PC-9 (cell line): ENCODE data around the gene UGT3A1. TPM values are rescaled to one million over a fixed set of nuclear protein-coding genes. Genes with fewer than 3 reads are reported as not detected.
"Not testable (repeated sequence)": the region's sequence is repeated elsewhere in the genome, so short reads cannot be mapped to it uniquely, and the experiment has no call there.

ENCODE experiments used
- BruUV-seq: library from RNA; stranded (reverse); fragments of 400-500 nt; replicated peaks from 2 replicates; lab custom pipeline; 2021; lab: Mats Ljungman, UMichigan
- CTCF ChIA-PET: fragments of 300-600 bp; sonication (Branson Sonifier 250); formaldehyde crosslinking; loops from one replicate; lab custom pipeline; 2022; ENCODE audit warnings: antibody characterized with exemption; lab: Charles Lee
- POLR2A ChIA-PET: fragments of 300-600 bp; sonication (Branson Sonifier 250); formaldehyde crosslinking; loops from one replicate; lab custom pipeline; 2022; ENCODE audit warnings: antibody characterized with exemption; ENCODE audit not compliant: unreplicated experiment; lab: Charles Lee
- DNase-seq, 2 experiments: peaks; one replicate each; pipeline versions ENCODE4 v3.0.0 to v3.0.0-alpha.2; 2015 to 2022; ENCODE audit warnings: mixed read lengths in 1 of 2
- H2AFZ ChIP-seq: fragments of 200-600 bp; sonication (generic); 2 replicates; pipeline ENCODE4 v1.8.1; 2017; ENCODE audit warnings: antibody characterized with exemption
- H3F3A ChIP-seq: fragments of 200-600 bp; sonication (generic); 2 replicates; pipeline ENCODE4 v1.8.1; 2017; ENCODE audit warnings: antibody characterized with exemption, mild to moderate bottlenecking, low read depth; ENCODE audit not compliant: insufficient read depth
- H3K27ac ChIP-seq: fragments of 200-600 bp; sonication (generic); 2 replicates; pipeline ENCODE4 v1.6.1; 2016; ENCODE audit warnings: mixed run types
- H3K27me3 ChIP-seq: fragments of 200-600 bp; sonication (generic); 2 replicates; pipeline ENCODE4 v1.6.1; 2016; ENCODE audit warnings: low read depth, mixed run types; ENCODE audit not compliant: insufficient read depth
- H3K36me3 ChIP-seq: fragments of 200-600 bp; sonication (generic); 2 replicates; pipeline ENCODE4 v1.6.1; 2016; ENCODE audit warnings: low read depth, mixed run types
- H3K4me1 ChIP-seq: fragments of 200-600 bp; sonication (generic); replicated peaks from 2 replicates; pipeline ENCODE4 v1.6.1; 2016; ENCODE audit warnings: mixed run types; ENCODE audit not compliant: insufficient read depth
- H3K4me2 ChIP-seq: fragments of 200-600 bp; sonication (generic); 2 replicates; pipeline ENCODE4 v1.6.1; 2017; ENCODE audit warnings: mixed run types
- H3K4me3 ChIP-seq: fragments of 200-600 bp; sonication (generic); 2 replicates; pipeline ENCODE4 v1.6.1; 2016; ENCODE audit warnings: mixed run types
- H3K79me2 ChIP-seq: fragments of 200-600 bp; sonication (generic); 2 replicates; pipeline ENCODE4 v1.6.1; 2017; ENCODE audit warnings: low read depth, mixed run types
- H3K9me2 ChIP-seq: fragments of 200-600 bp; sonication (generic); 2 replicates; pipeline ENCODE4 v1.8.1; 2017; ENCODE audit warnings: mild to moderate bottlenecking; ENCODE audit not compliant: insufficient read depth
- H3K9me3 ChIP-seq: fragments of 200-600 bp; sonication (generic); 2 replicates; pipeline ENCODE4 v1.8.1; 2016; ENCODE audit warnings: low read depth; ENCODE audit not compliant: insufficient read depth
- H4K20me1 ChIP-seq: fragments of 200-600 bp; sonication (generic); 2 replicates; pipeline ENCODE4 v1.8.1; 2017; ENCODE audit not compliant: insufficient read depth
- CTCF ChIP-seq: fragments of 200-600 bp; sonication (generic); conservative IDR thresholded peaks from 2 replicates; pipeline ENCODE4 v1.6.1; 2017; ENCODE audit warnings: mixed run types, antibody characterized with exemption, mild to moderate bottlenecking, moderate library complexity
- EZH2 ChIP-seq: fragments of 200-600 bp; sonication (generic); IDR thresholded peaks from 2 replicates; pipeline ENCODE4 v1.8.0; 2017; ENCODE audit warnings: antibody characterized with exemption, low read depth
- intact Hi-C: fragments of 100-400 bp; cut with micrococcal nuclease; formaldehyde crosslinking; loops from one replicate; pipeline ENCODE4 v1.10.0; 2022; ENCODE audit not compliant: unreplicated experiment
- total RNA-seq: library from RNA; stranded (reverse); gene quantifications from 2 replicates; pipeline ENCODE4 v1.2.3, GENCODE V29; 2021

Gene UGT3A1
- total RNA-seq, 1 experiment from 2014 or later = not detected

GRCh38 chr5:35988529-35988928, 2.7 kb downstream of the UGT3A1 start:
- Histone ChIP-seq H3K4me1 (no peaks in the 10 kb centered on the region), H3K4me2 (no peak overlapping the region), H3K9me2 (no peaks in the 10 kb centered on the region; the same call in 1 of the 2 replicates), H3K27me3 (peaks cover 53% of the 10 kb centered on the region), H3K79me2 (no peaks in the 10 kb centered on the region), H3K9me3 (no peaks in the 10 kb centered on the region), H4K20me1 (no peaks in the 10 kb centered on the region), H3K27ac (no peak overlapping the region), H3F3A (no peaks in the 10 kb centered on the region), H2AFZ (no peak overlapping the region), H3K4me3 (no peak overlapping the region), H3K36me3 (no peaks in the 10 kb centered on the region)
- intact Hi-C loops = no loop called here
- CTCF ChIA-PET = no interaction called here
- TF ChIP-seq CTCF (no peak), EZH2 (no peak)
- no peak for DNase-seq
- no TSS peak for BruUV-seq
- POLR2A ChIA-PET = no interaction called here

- Histone ChIP-seq H3K4me1 (no peaks in the 10 kb centered on the region), H3K79me2 (no peaks in the 10 kb centered on the region), H3K36me3 (no peaks in the 10 kb centered on the region), H3K4me3 (no peak overlapping the region), H3K9me2 (no peaks in the 10 kb centered on the region; the same call in 1 of the 2 replicates), H4K20me1 (no peaks in the 10 kb centered on the region), H3K27me3 (peaks cover 45% of the 10 kb centered on the region), H3K4me2 (no peak overlapping the region), H3K27ac (no peak overlapping the region), H2AFZ (no peak overlapping the region), H3F3A (no peaks in the 10 kb centered on the region), H3K9me3 (no peaks in the 10 kb centered on the region)
- ChIA-PET CTCF (no interaction called here), POLR2A (no interaction called here)
- no TSS peak for BruUV-seq
- no peak for TF ChIP-seq CTCF
- no peak for TF ChIP-seq EZH2
- DNase-seq = no peak
- intact Hi-C loops = no loop called here
These were observed 3.4 kb downstream of the UGT3A1 start for GRCh38 chr5:35987776-35988175.

GRCh38 chr5:35979715-35980114, 11.5 kb downstream of the UGT3A1 start:
- no peaks in the 10 kb centered on the region for H4K20me1 ChIP-seq
- H3K4me2 ChIP-seq = no peak overlapping the region
- POLR2A ChIA-PET = no interaction called here
- H3K9me2 ChIP-seq = no peaks in the 10 kb centered on the region; the same call in 1 of the 2 replicates
- intact Hi-C loops = no loop called here
- BruUV-seq = no TSS peak
- no peaks in the 10 kb centered on the region for H3F3A ChIP-seq
- H3K36me3 ChIP-seq = no peaks in the 10 kb centered on the region
- H3K4me1 ChIP-seq = no peaks in the 10 kb centered on the region
- TF ChIP-seq CTCF = no peak
- no peak for TF ChIP-seq EZH2
- CTCF ChIA-PET = no interaction called here
- no peaks in the 10 kb centered on the region for H3K9me3 ChIP-seq
- H3K79me2 ChIP-seq = no peaks in the 10 kb centered on the region
- H3K27me3 ChIP-seq = no peaks in the 10 kb centered on the region
- DNase-seq = peak in 1 of 2 experiments; percentile 26
- no peak overlapping the region for H3K27ac ChIP-seq
- H3K4me3 ChIP-seq = no peak overlapping the region
- no peak overlapping the region for H2AFZ ChIP-seq

GRCh38 chr5:35976859-35977258, 14.3 kb downstream of the UGT3A1 start:
- H3K27me3 ChIP-seq, H3K4me2 ChIP-seq, H4K20me1 ChIP-seq, H3K9me2 ChIP-seq, H2AFZ ChIP-seq, POLR2A ChIA-PET, CTCF ChIA-PET, H3K4me1 ChIP-seq, intact Hi-C loops, H3K79me2 ChIP-seq, H3K36me3 ChIP-seq, H3F3A ChIP-seq, H3K27ac ChIP-seq, DNase-seq, H3K4me3 ChIP-seq, H3K9me3 ChIP-seq, BruUV-seq: not testable (repeated sequence)
